ENCODE data around the gene ALPL.

ALPL gene

GRCh38 chr1:21621761-21622436, 112.7 kb downstream of the ALPL start:
- no peak for DNase-seq

- DNase-seq, result peak; percentile 46 to 52
Observed at GRCh38 chr1:21622466-21623315, 113.5 kb downstream of the ALPL start.

- DNase-seq, result no peak
Observed at GRCh38 chr1:21623410-21623961, 114.3 kb downstream of the ALPL start.

GRCh38 chr1:21624571-21625389, 115.6 kb downstream of the ALPL start:
- no peak for DNase-seq

GRCh38 chr1:21625390-21626190, 116.4 kb downstream of the ALPL start:
- no peak for DNase-seq

GRCh38 chr1:21626921-21627339, 117.7 kb downstream of the ALPL start:
- no peak for DNase-seq

Measured in activated CD4-positive, alpha-beta T cell treated with anti-CD3 and anti-CD28 coated beads for 4 hours (primary cell).